K562 (cell line): ENCODE measurements around the gene UTP25. TPM values are rescaled to one million over a fixed set of nuclear protein-coding genes. Genes with fewer than 3 reads are reported as not detected.

Experiments used
- ATF2 ChIP-seq: sonication (generic); formaldehyde crosslinking; IDR thresholded peaks from 2 replicates; pipeline ENCODE4 v1.8.1; 2022; ENCODE audit warnings: missing genetic modification reagents
- BHLHE40 ChIP-seq: IDR thresholded peaks from 2 replicates; pipeline ENCODE4 v1.6.1; 2011; ENCODE audit warnings: low read length, improper control_type of control experiment
- CEBPG ChIP-seq, 3 experiments: fragments of 200-800 bp in 1 of 3; sonication (Bioruptor generic) in 1 of 3; sonication (generic) in 1 of 3; formaldehyde crosslinking in 1 of 3; IDR thresholded peaks in 2 of 3; conservative IDR thresholded peaks in 1 of 3; 2 replicates each; pipeline versions ENCODE4 v1.6.1 to v1.8.0; 2016 to 2022; ENCODE audit warnings: missing compliant biosample characterization in 2 of 3, missing genetic modification characterization in 2 of 3, mild to moderate bottlenecking in 1 of 3, missing genetic modification reagents in 1 of 3
- GATA2 ChIP-seq: sonication (generic); formaldehyde crosslinking; IDR thresholded peaks from 2 replicates; pipeline ENCODE4 v1.4.0; 2020; ENCODE audit warnings: mild to moderate bottlenecking, missing genetic modification reagents
- GTF2A2 ChIP-seq: IDR thresholded peaks from 2 replicates; pipeline ENCODE4 v1.6.1; 2016; ENCODE audit warnings: mild to moderate bottlenecking, missing genetic modification characterization, missing compliant biosample characterization
- HCFC1 ChIP-seq: IDR thresholded peaks from 2 replicates; pipeline ENCODE4 v1.6.1; 2012; ENCODE audit warnings: low read depth, low read length, improper control_type of control experiment
- MAZ ChIP-seq, 2 experiments: fragments of 450-650 bp in 1 of 2; sonication (generic) in 1 of 2; formaldehyde crosslinking; IDR thresholded peaks in 1 of 2; conservative IDR thresholded peaks in 1 of 2; 2 replicates each; pipeline versions ENCODE4 v1.4.0 to v1.5.0; 2020; ENCODE audit warnings: mild to moderate bottlenecking in 1 of 2, missing genetic modification reagents in 1 of 2
- NRF1 ChIP-seq, 2 experiments: fragments of 450-650 bp; IDR thresholded peaks in 1 of 2; conservative IDR thresholded peaks in 1 of 2; 2 replicates each; pipeline ENCODE4 v1.6.1; 2014; ENCODE audit warnings: mild to moderate bottlenecking in 2 of 2
- SIX5 ChIP-seq, 2 experiments: IDR thresholded peaks; 2 replicates each; pipeline ENCODE4 v1.6.1; 2011; ENCODE audit warnings: low read length in 2 of 2, borderline replicate concordance in 1 of 2, low read depth in 1 of 2, mild to moderate bottlenecking in 1 of 2, moderate library complexity in 1 of 2; ENCODE audit not compliant: insufficient read depth in 1 of 2
- SMAD1 ChIP-seq: fragments of 150-350 bp; IDR thresholded peaks from 2 replicates; pipeline ENCODE4 v1.6.1; 2014; ENCODE audit warnings: low read length, low read depth; ENCODE audit not compliant: partially characterized antibody
- TAF7 ChIP-seq: fragments of 450-650 bp; IDR thresholded peaks from 2 replicates; pipeline ENCODE4 v1.6.1; 2016; ENCODE audit warnings: missing genetic modification characterization, missing compliant biosample characterization
- ZBTB12 ChIP-seq: fragments of 250-450 bp; sonication (Bioruptor Pico); IDR thresholded peaks from 2 replicates; pipeline ENCODE4 v1.4.0; 2020
- ZNF212 ChIP-seq: fragments of 450-650 bp; formaldehyde crosslinking; IDR thresholded peaks from 2 replicates; pipeline ENCODE4 v1.4.0; 2020; ENCODE audit warnings: mild to moderate bottlenecking
- ZNF589 ChIP-seq: fragments of 200-800 bp; sonication (Bioruptor generic); IDR thresholded peaks from 2 replicates; pipeline ENCODE4 v1.6.1; 2016; ENCODE audit warnings: low read depth, missing genetic modification characterization, missing compliant biosample characterization
- polyA plus RNA-seq, 8 experiments: library from polyadenylated mRNA; depleted of rRNA in 4 of 8; stranded (reverse) in 5 of 8; unstranded in 3 of 8; fragments of >200 nt; fragmentation: Nextera tagmentation in 2 of 8; fragmentation: Illumina TruSeq in 1 of 8; extraction: Ambion mirVana in 2 of 8; extraction: Trizol in 1 of 8; gene quantifications; 2 replicates each; pipeline versions ENCODE4 v1.2.1 to v1.2.3, GENCODE V29; 2011 to 2014; ENCODE audit warnings: inconsistent platforms in 1 of 8, missing spikeins in 1 of 8
- total RNA-seq, 7 experiments: library from RNA; depleted of rRNA in 6 of 7; stranded (reverse); fragments of >200 nt in 6 of 7; fragmentation: Illumina TruSeq in 2 of 7; extraction: Trizol in 2 of 7; gene quantifications; 2 replicates each; pipeline versions ENCODE4 v1.2.1 to v1.2.3, GENCODE V29; 2011 to 2021; ENCODE audit warnings: low replicate concordance in 1 of 7
- TF ChIP-seq, protein P1 (sequence below): fragments of 200-800 bp; sonication (Bioruptor generic); IDR thresholded peaks from 2 replicates; pipeline ENCODE4 v1.6.1; 2017; ENCODE audit warnings: missing genetic modification characterization, missing compliant biosample characterization
- TF ChIP-seq, protein P2 (sequence below): sonication (generic); formaldehyde crosslinking; IDR thresholded peaks from 2 replicates; pipeline ENCODE4 v1.5.0; 2020; ENCODE audit warnings: missing genetic modification reagents

Gene UTP25
- total and polyA plus RNA-seq, 9 of the 15 experiments (the other 6 are each of a cell fraction or from before 2014, with no cell fraction given): 5.7 to 17.6 (median 12.0) TPM

DNA sequence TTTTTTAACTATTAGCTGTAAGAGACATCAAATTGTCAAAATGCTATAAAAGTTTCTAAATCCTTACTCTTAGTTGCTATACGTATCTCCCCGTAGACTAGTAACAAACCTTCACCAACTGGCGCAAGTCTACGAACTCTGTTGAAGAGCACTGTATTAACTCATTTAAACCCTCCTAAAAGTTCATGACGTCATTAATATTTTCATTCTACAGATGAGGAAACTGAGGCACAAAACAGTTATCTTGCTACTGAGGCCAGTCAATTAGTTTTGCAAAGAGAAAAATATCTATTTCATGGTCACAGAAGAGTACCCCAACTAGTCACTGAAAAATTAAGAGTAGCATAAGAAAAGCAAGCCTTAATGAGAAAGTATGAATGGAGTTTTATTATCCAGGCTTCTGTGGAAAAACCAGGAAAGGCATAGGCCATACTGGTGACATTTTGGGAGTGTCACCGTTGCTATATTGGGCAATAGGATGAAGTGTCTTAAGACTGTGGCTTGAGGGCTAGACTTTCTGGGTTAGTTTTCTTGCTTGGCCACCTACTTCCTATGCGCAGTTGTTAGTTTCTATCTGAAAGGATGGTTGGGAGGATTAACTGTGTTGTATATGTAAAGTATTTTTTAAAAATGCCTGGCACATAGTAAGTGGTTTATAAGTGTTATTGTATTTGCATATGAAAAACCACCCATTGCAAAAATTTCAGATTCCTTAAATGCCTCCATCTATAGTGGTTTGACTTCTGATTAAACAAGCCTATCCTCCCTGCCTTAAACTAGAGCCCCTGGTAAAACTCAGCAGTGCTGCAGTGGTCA lies 57.8 kb downstream of the UTP25 start (continued):
- TF ChIP-seq SIX5 (IDR thresholded peaks at IDR 0.05; ENCODE audit: borderline replicate concordance in 1 of 2, insufficient read depth in 1 of 2, low read depth in 1 of 2, low read length in 2 of 2): no peak
- TF ChIP-seq, protein P1, sequence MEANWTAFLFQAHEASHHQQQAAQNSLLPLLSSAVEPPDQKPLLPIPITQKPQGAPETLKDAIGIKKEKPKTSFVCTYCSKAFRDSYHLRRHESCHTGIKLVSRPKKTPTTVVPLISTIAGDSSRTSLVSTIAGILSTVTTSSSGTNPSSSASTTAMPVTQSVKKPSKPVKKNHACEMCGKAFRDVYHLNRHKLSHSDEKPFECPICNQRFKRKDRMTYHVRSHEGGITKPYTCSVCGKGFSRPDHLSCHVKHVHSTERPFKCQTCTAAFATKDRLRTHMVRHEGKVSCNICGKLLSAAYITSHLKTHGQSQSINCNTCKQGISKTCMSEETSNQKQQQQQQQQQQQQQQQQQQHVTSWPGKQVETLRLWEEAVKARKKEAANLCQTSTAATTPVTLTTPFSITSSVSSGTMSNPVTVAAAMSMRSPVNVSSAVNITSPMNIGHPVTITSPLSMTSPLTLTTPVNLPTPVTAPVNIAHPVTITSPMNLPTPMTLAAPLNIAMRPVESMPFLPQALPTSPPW (CRISPR knock-in tag): no peak
- no peak for TF ChIP-seq GATA2 (CRISPR knock-in tag)
- TF ChIP-seq GTF2A2: 0 out of 2 replicates have a peak, but pooled peaks have one; percentile 29
- TF ChIP-seq ZNF589 (CRISPR knock-in tag): 0 out of 2 replicates have a peak, but pooled peaks have one; percentile 27
- TF ChIP-seq SMAD1: no peak
- no peak for TF ChIP-seq HCFC1
- TF ChIP-seq MAZ (CRISPR knock-in tag; conservative IDR thresholded peaks at IDR 0.05 in 1 of 2, IDR thresholded peaks at IDR 0.05 in 1 of 2): no peak
- TF ChIP-seq ZNF212 (CRISPR knock-in tag): no peak
- no peak for TF ChIP-seq BHLHE40
- TF ChIP-seq ZBTB12 (CRISPR knock-in tag): no peak
- peak; percentile 27; the same call in 1 of the 2 replicates for TF ChIP-seq ATF2 (CRISPR knock-in tag)
- TF ChIP-seq CEBPG (CRISPR knock-in tag; IDR thresholded peaks at IDR 0.05): no peak
- peak; percentile 50 to 71; a peak in 3 of 4 replicates for TF ChIP-seq CEBPG (tag; conservative IDR thresholded peaks at IDR 0.05 in 1 of 2, IDR thresholded peaks at IDR 0.05 in 1 of 2)
- TF ChIP-seq, protein P2, sequence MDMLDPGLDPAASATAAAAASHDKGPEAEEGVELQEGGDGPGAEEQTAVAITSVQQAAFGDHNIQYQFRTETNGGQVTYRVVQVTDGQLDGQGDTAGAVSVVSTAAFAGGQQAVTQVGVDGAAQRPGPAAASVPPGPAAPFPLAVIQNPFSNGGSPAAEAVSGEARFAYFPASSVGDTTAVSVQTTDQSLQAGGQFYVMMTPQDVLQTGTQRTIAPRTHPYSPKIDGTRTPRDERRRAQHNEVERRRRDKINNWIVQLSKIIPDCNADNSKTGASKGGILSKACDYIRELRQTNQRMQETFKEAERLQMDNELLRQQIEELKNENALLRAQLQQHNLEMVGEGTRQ (CRISPR knock-in tag): no peak
- no peak for TF ChIP-seq TAF7 (tag)
- TF ChIP-seq NRF1 (conservative IDR thresholded peaks at IDR 0.05 in 1 of 2, IDR thresholded peaks at IDR 0.05 in 1 of 2): no peak
